GM21515 (cell line): ENCODE results near the gene LOXL3.
"Not testable (repeated sequence)": the region's sequence is repeated elsewhere in the genome, so short reads cannot be mapped to it uniquely, and the experiment has no call there.

Experiments
- ATAC-seq: cut with Tn5 transposase; IDR thresholded peaks from one replicate; pipeline ENCODE4 v1.9.1; 2021; ENCODE audit not compliant: unreplicated experiment

LOXL3 gene

GRCh38 chr2:74573747-74574562 lies 20.2 kb upstream of the LOXL3 start:
- peak; percentile 49 for ATAC-seq

GRCh38 chr2:74572178-74572925 lies 18.6 kb upstream of the LOXL3 start:
- no peak for ATAC-seq

GRCh38 chr2:74571058-74571457 lies 17.3 kb upstream of the LOXL3 start:
- peak; percentile 61 for ATAC-seq

GRCh38 chr2:74569686-74570085 lies 15.9 kb upstream of the LOXL3 start:
- no peak for ATAC-seq

- ATAC-seq = no peak
Observed at GRCh38 chr2:74567881-74568280, 14.1 kb upstream of the LOXL3 start.

GRCh38 chr2:74566754-74567085 lies 13.0 kb upstream of the LOXL3 start:
- no peak for ATAC-seq

- ATAC-seq = no peak
Observed at GRCh38 chr2:74566076-74566753, 12.5 kb upstream of the LOXL3 start.

GRCh38 chr2:74564222-74564621 lies 10.5 kb upstream of the LOXL3 start:
- ATAC-seq = no peak

- no peak for ATAC-seq
Observed at GRCh38 chr2:74562126-74562775, 8.5 kb upstream of the LOXL3 start.

- not testable (repeated sequence) for ATAC-seq
Observed at GRCh38 chr2:74561022-74561421, 7.3 kb upstream of the LOXL3 start.

- no peak for ATAC-seq
Observed at GRCh38 chr2:74560591-74560990, 6.8 kb upstream of the LOXL3 start.

GRCh38 chr2:74559912-74560311 lies 6.2 kb upstream of the LOXL3 start:
- no peak for ATAC-seq

GRCh38 chr2:74558284-74559230 lies 4.8 kb upstream of the LOXL3 start:
- ATAC-seq = no peak

- no peak for ATAC-seq
Observed at GRCh38 chr2:74556831-74557370, 3.2 kb upstream of the LOXL3 start.

- ATAC-seq = no peak
Observed at GRCh38 chr2:74556159-74556558, 2.4 kb upstream of the LOXL3 start.

- ATAC-seq = no peak
Observed at GRCh38 chr2:74555610-74556103, 1.9 kb upstream of the LOXL3 start.

- peak; percentile 39 for ATAC-seq
Observed at GRCh38 chr2:74554820-74555531, 1.2 kb upstream of the LOXL3 start.

GRCh38 chr2:74552914-74553811 lies 579 bp downstream of the LOXL3 start:
- ATAC-seq = no peak
